K562 (cell line): ENCODE results near the gene ADIPOR2. TPM values are rescaled to one million over a fixed set of nuclear protein-coding genes. Genes with fewer than 3 reads are reported as not detected.

ENCODE experiments used
- ATAC-seq: fragments of 200-7000 bp; cut with Tn5 transposase; 3 replicates; pipeline ENCODE4 v1.9.1; 2020; ENCODE audit warnings: moderate library complexity
- BruUV-seq: library from RNA; stranded (reverse); fragments of 400-500 nt; replicated peaks from 2 replicates; lab custom pipeline; 2021; lab: Mats Ljungman, UMichigan
- CTCF ChIA-PET: fragments of 300-600 bp; formaldehyde crosslinking; extraction: SDS; loops from one replicate; lab custom pipeline; 2021; ENCODE audit warnings: low intra/inter-chr PET ratio; lab: Yijun Ruan, JAX
- POLR2A ChIA-PET: fragments of 300-600, 350-650 bp; sonication (Branson Sonifier 250); formaldehyde crosslinking; extraction: SDS; loops from one replicate; lab custom pipeline; 2021; ENCODE audit warnings: antibody characterized with exemption, inconsistent platforms; lab: Yijun Ruan, JAX
- DNase-seq, 4 experiments: peaks; one replicate each; pipeline versions ENCODE4 v3.0.0 to v3.0.0-alpha.2; 2011 to 2018; ENCODE audit warnings: low spot score in 3 of 4, mixed read lengths in 3 of 4; ENCODE audit errors: extremely low read depth in 1 of 4
- FAIRE-seq: peaks from 2 replicates; lab custom pipeline; 2011; peaks lifted over from hg19 to GRCh38; lab: Jason Lieb, UNC
- H2AFZ ChIP-seq: 2 replicates; pipeline ENCODE4 v1.6.0; 2011; ENCODE audit warnings: low read depth, low read length, control low read depth, inconsistent platforms
- H3K27ac ChIP-seq: fragments of 200-600 bp; 3 replicates; pipeline ENCODE4 v1.8.0; 2011; ENCODE audit warnings: low read depth, mild to moderate bottlenecking, control low read depth, inconsistent platforms, low read length, moderate library complexity, mixed read lengths; ENCODE audit errors: extremely low read depth
- H3K27me3 ChIP-seq, 2 experiments: fragments of 300-600 bp in 1 of 2; 2 replicates in 1 of 2; 3 replicates in 1 of 2; pipeline versions ENCODE4 v1.6.0 to v1.8.0; 2011; ENCODE audit warnings: inconsistent platforms in 2 of 2, low read length in 2 of 2, mild to moderate bottlenecking in 1 of 2, mixed read lengths in 1 of 2, moderate library complexity in 1 of 2; ENCODE audit not compliant: control insufficient read depth in 2 of 2, insufficient read depth in 2 of 2
- H3K36me3 ChIP-seq: fragments of 300-600 bp; 3 replicates; pipeline ENCODE4 v1.8.0; 2011; ENCODE audit warnings: mild to moderate bottlenecking, low read length, inconsistent platforms; ENCODE audit not compliant: control insufficient read depth, insufficient read depth
- H3K4me1 ChIP-seq, 2 experiments: fragments of 200-600 bp in 1 of 2; replicated peaks in 1 of 2; 2 replicates in 1 of 2; 3 replicates in 1 of 2; pipeline versions ENCODE4 v1.5.1 to v1.8.0; 2011; ENCODE audit warnings: inconsistent platforms in 2 of 2, low read length in 2 of 2, mild to moderate bottlenecking in 1 of 2, mixed read lengths in 1 of 2, moderate library complexity in 1 of 2; ENCODE audit not compliant: control insufficient read depth in 2 of 2, insufficient read depth in 2 of 2
- H3K4me2 ChIP-seq: 2 replicates; pipeline ENCODE4 v1.6.1; 2011; ENCODE audit warnings: low read length, control low read depth, inconsistent platforms, mixed read lengths; ENCODE audit not compliant: insufficient read depth
- H3K4me3 ChIP-seq: fragments of 200-600 bp; sonication (generic), shearing (Covaris generic); 2 replicates; pipeline ENCODE4 v1.5.1; 2016; ENCODE audit warnings: control low read depth, inconsistent platforms
- H3K79me2 ChIP-seq: fragments of 200-600 bp; 3 replicates; pipeline ENCODE4 v1.8.0; 2011; ENCODE audit warnings: low read length, inconsistent platforms; ENCODE audit not compliant: control insufficient read depth, insufficient read depth
- H3K9ac ChIP-seq, 2 experiments: 2 replicates each; pipeline versions ENCODE4 v1.6.0 to v1.6.1; 2011; ENCODE audit warnings: low read depth in 2 of 2, low read length in 2 of 2, control low read depth in 1 of 2, inconsistent platforms in 1 of 2, mild to moderate bottlenecking in 1 of 2, mixed read lengths in 1 of 2; ENCODE audit not compliant: insufficient read depth in 1 of 2
- H3K9me1 ChIP-seq: one replicate; pipeline ENCODE4 v1.6.0; 2011; ENCODE audit warnings: inconsistent platforms, mild to moderate bottlenecking, low read length, moderate library complexity; ENCODE audit not compliant: control insufficient read depth, insufficient read depth
- H3K9me3 ChIP-seq: replicated peaks from 2 replicates; pipeline ENCODE4 v1.5.1; 2011; ENCODE audit warnings: low read depth, low read length, inconsistent platforms; ENCODE audit not compliant: control insufficient read depth, insufficient read depth
- H4K20me1 ChIP-seq: replicated peaks from 2 replicates; pipeline ENCODE4 v1.6.1; 2011; ENCODE audit warnings: low read length, inconsistent platforms, mixed read lengths; ENCODE audit not compliant: control insufficient read depth, insufficient read depth
- ATF7 ChIP-seq: fragments of 450-650 bp; IDR thresholded peaks from 2 replicates; pipeline ENCODE4 v1.7.1; 2014; ENCODE audit warnings: mild to moderate bottlenecking, moderate library complexity
- C11orf30 ChIP-seq: fragments of 450-650 bp; IDR thresholded peaks from 2 replicates; pipeline ENCODE4 v1.6.1; 2016; ENCODE audit warnings: low read depth, mild to moderate bottlenecking
- CCNT2 ChIP-seq: IDR thresholded peaks from 2 replicates; pipeline ENCODE4 v1.6.1; 2011; ENCODE audit warnings: borderline replicate concordance, low read depth, mild to moderate bottlenecking, moderate library complexity, mixed read lengths, low read length; ENCODE audit not compliant: insufficient read length; ENCODE audit errors: extremely low read depth
- CEBPB ChIP-seq: fragments of 450-650 bp; IDR thresholded peaks from 2 replicates; pipeline ENCODE4 v1.6.1; 2016; ENCODE audit warnings: missing genetic modification characterization, missing compliant biosample characterization
- CEBPG ChIP-seq, 3 experiments: fragments of 200-800 bp in 1 of 3; sonication (Bioruptor generic) in 1 of 3; sonication (generic) in 1 of 3; formaldehyde crosslinking in 1 of 3; IDR thresholded peaks in 2 of 3; conservative IDR thresholded peaks in 1 of 3; 2 replicates each; pipeline versions ENCODE4 v1.6.1 to v1.8.0; 2016 to 2022; ENCODE audit warnings: missing compliant biosample characterization in 2 of 3, missing genetic modification characterization in 2 of 3, mild to moderate bottlenecking in 1 of 3, missing genetic modification reagents in 1 of 3
- CXXC5 ChIP-seq: fragments of 250-450 bp; sonication (Bioruptor Pico); IDR thresholded peaks from 2 replicates; pipeline ENCODE4 v1.8.0; 2022; ENCODE audit warnings: inconsistent platforms, mild to moderate bottlenecking, moderate library complexity
- ELF1 ChIP-seq: fragments of 200-800 bp; sonication (Bioruptor generic); IDR thresholded peaks from 2 replicates; pipeline ENCODE4 v1.6.1; 2016; ENCODE audit warnings: missing genetic modification characterization, missing compliant biosample characterization
- EWSR1 ChIP-seq: fragments of 450-650 bp; IDR thresholded peaks from 2 replicates; pipeline ENCODE4 v1.6.1; 2018; ENCODE audit warnings: borderline replicate concordance, mild to moderate bottlenecking, low read depth, moderate library complexity; ENCODE audit not compliant: partially characterized antibody
- FOXP1 ChIP-seq: sonication (generic); formaldehyde crosslinking; IDR thresholded peaks from 2 replicates; pipeline ENCODE4 v1.8.0; 2022; ENCODE audit warnings: mild to moderate bottlenecking, missing genetic modification reagents
- JUNB ChIP-seq: fragments of 450-650 bp; formaldehyde crosslinking; conservative IDR thresholded peaks from 2 replicates; pipeline ENCODE4 v1.4.0; 2020; ENCODE audit warnings: mild to moderate bottlenecking
- NFATC3 ChIP-seq: fragments of 450-650 bp; IDR thresholded peaks from 2 replicates; pipeline ENCODE4 v1.6.1; 2017; ENCODE audit warnings: mild to moderate bottlenecking
- NFE2L1 ChIP-seq: fragments of 450-650 bp; IDR thresholded peaks from 2 replicates; pipeline ENCODE4 v1.6.1; 2016; ENCODE audit warnings: missing genetic modification characterization, low read depth, mild to moderate bottlenecking, missing compliant biosample characterization, moderate library complexity, borderline replicate concordance
- PHF21A ChIP-seq: fragments of 450-650 bp; IDR thresholded peaks from 2 replicates; pipeline ENCODE4 v1.6.1; 2017; ENCODE audit warnings: low read depth, borderline replicate concordance
- PML ChIP-seq: IDR thresholded peaks from 2 replicates; pipeline ENCODE4 v1.6.1; 2012; ENCODE audit warnings: low read length, inconsistent platforms
- PTRF ChIP-seq: fragments of 450-650 bp; IDR thresholded peaks from 2 replicates; pipeline ENCODE4 v1.6.1; 2016; ENCODE audit warnings: mild to moderate bottlenecking, missing genetic modification characterization, missing compliant biosample characterization
- RFX1 ChIP-seq: fragments of 450-650 bp; IDR thresholded peaks from 2 replicates; pipeline ENCODE4 v1.6.1; 2016; ENCODE audit warnings: mild to moderate bottlenecking, moderate library complexity
- SIN3B ChIP-seq: fragments of 450-650 bp; IDR thresholded peaks from 2 replicates; pipeline ENCODE4 v1.6.1; 2017; ENCODE audit warnings: low read depth, mild to moderate bottlenecking, moderate library complexity
- SLC30A9 ChIP-seq: fragments of 250-450 bp; sonication (Bioruptor Pico); IDR thresholded peaks from 2 replicates; pipeline ENCODE4 v1.8.0; 2022; ENCODE audit warnings: mild to moderate bottlenecking, moderate library complexity
- TCF7L2 ChIP-seq: fragments of 150-350 bp; IDR thresholded peaks from 2 replicates; pipeline ENCODE4 v1.6.1; 2016; ENCODE audit warnings: low read depth, mild to moderate bottlenecking, low read length, moderate library complexity
- WGBS: fragments of 100-300 bp; shearing (Covaris generic); methylation state at CpG from one replicate; pipeline ENCODE4 v1.1.6; 2016; ENCODE audit warnings: low coverage, mixed read lengths; ENCODE audit not compliant: insufficient coverage; ENCODE audit errors: missing lambda C conversion rate; 5-methylcytosine and 5-hydroxymethylcytosine counted together
- in situ Hi-C: fragments of 300-500 bp; cut with MboI; formaldehyde crosslinking; loops from 4 replicates; pipeline ENCODE4 v1.15.0; 2018; ENCODE audit warnings: inconsistent platforms, mixed read lengths
- intact Hi-C: fragments of 100-400 bp; cut with micrococcal nuclease; formaldehyde crosslinking; loops from 2 replicates; pipeline ENCODE4 v1.14.2; 2022
- polyA plus RNA-seq, 8 experiments: library from polyadenylated mRNA; depleted of rRNA in 4 of 8; stranded (reverse) in 5 of 8; unstranded in 3 of 8; fragments of >200 nt; fragmentation: Nextera tagmentation in 2 of 8; fragmentation: Illumina TruSeq in 1 of 8; extraction: Ambion mirVana in 2 of 8; extraction: Trizol in 1 of 8; gene quantifications; 2 replicates each; pipeline versions ENCODE4 v1.2.1 to v1.2.3, GENCODE V29; 2011 to 2014; ENCODE audit warnings: inconsistent platforms in 1 of 8, missing spikeins in 1 of 8
- total RNA-seq, 7 experiments: library from RNA; depleted of rRNA in 6 of 7; stranded (reverse); fragments of >200 nt in 6 of 7; fragmentation: Illumina TruSeq in 2 of 7; extraction: Trizol in 2 of 7; gene quantifications; 2 replicates each; pipeline versions ENCODE4 v1.2.1 to v1.2.3, GENCODE V29; 2011 to 2021; ENCODE audit warnings: low replicate concordance in 1 of 7
- TF ChIP-seq, protein P1 (sequence below), 2 experiments: fragments of 450-650 bp in 1 of 2; sonication (generic) in 1 of 2; formaldehyde crosslinking in 1 of 2; IDR thresholded peaks in 1 of 2; conservative IDR thresholded peaks in 1 of 2; 2 replicates each; pipeline versions ENCODE4 v1.6.1 to v1.8.1; 2016 to 2023; ENCODE audit warnings: mild to moderate bottlenecking in 2 of 2, moderate library complexity in 2 of 2, inconsistent platforms in 1 of 2, missing genetic modification reagents in 1 of 2

Gene ADIPOR2
- total and polyA plus RNA-seq, 9 of the 15 experiments (the other 6 are each of a cell fraction or from before 2014, with no cell fraction given), result 10.9 to 63.5 (median 46.0) TPM

DNA sequence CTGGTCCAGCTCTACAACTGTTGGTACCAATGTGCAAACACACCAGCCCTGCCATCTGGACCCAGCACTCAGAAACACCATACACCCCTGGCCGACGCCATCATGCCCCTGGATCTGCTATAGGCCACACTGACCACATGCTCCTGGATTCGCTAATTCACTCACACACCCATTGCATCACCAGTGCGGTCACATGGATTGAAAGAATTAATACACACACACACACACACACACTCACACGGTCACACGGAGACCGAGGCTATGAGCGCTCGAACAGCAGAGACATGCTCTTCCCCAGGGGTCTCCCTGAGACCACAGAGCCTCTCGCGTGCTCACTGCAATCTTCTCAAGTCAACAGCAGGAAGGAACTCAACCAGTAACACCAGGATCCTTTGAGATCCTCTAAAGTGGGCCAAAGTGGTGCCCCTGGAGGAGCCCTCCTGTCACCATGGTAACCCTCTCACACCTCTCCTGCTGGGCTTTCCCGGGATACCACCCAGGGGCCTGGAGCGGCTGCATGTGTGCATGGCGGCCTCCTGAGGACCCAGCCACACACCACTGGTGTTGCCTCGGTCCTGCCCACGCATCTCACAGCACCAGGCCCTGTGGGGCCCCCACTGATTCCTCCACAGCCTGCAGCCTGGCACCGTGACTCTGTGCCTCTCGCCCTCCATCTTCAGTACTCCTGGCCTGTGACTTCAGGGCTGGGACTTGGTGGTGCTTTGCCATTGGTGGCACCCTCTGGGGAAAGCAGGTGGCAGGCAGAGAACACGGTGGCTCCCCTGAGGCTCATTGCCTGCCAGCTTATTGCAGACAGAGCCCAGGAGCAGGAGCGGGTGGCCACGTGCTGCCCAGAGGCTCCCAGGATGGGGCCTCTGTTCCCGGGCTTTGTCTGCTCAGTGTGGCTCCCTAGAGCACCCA is 144.6 kb downstream of the ADIPOR2 start:
- H3K9me1 ChIP-seq, result no peaks in the 10 kb centered on the region
- intact Hi-C loops (no loop called here), in situ Hi-C loops (no loop called here)
- peaks cover 0 to 14% of the 10 kb centered on the region in 2 experiments; a peak in 1 of 5 replicates for H3K4me1 ChIP-seq
- H2AFZ ChIP-seq, result no peak overlapping the region
- H3K79me2 ChIP-seq, result no peaks in the 10 kb centered on the region
- no peak for DNase-seq
- H3K27me3 ChIP-seq, result peaks cover 20 to 77% of the 10 kb centered on the region in 2 experiments
- no peak for ATAC-seq
- ChIA-PET POLR2A (interaction anchor here (0.7 kb wide), 1 partner anchor 15 kb away, joined by 3 read pairs; the partner anchor contains the start of gene LRTM2), CTCF (no interaction called here)
- no peak for FAIRE-seq
- no peak overlapping the region for H3K9ac ChIP-seq
- no peak overlapping the region for H3K4me3 ChIP-seq
- no peak overlapping the region for H3K27ac ChIP-seq
- no peaks in the 10 kb centered on the region for H3K36me3 ChIP-seq
- 0 out of 2 replicates have a peak, but pooled peaks cover 7% of the 10 kb centered on the region for H4K20me1 ChIP-seq
- 1% methylated on average over 14 of the region's 22 CpGs for WGBS
- BruUV-seq, result no TSS peak
- H3K4me2 ChIP-seq, result no peak overlapping the region
- no peaks in the 10 kb centered on the region for H3K9me3 ChIP-seq
- no peak for TF ChIP-seq PHF21A
- TF ChIP-seq, protein P1, sequence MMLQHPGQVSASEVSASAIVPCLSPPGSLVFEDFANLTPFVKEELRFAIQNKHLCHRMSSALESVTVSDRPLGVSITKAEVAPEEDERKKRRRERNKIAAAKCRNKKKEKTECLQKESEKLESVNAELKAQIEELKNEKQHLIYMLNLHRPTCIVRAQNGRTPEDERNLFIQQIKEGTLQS (IDR thresholded peaks at IDR 0.05), result peak; percentile 32; the same call in 1 of the 2 replicates
- TF ChIP-seq, protein P1 (CRISPR knock-in tag; conservative IDR thresholded peaks at IDR 0.05), result no peak
- no peak for TF ChIP-seq ATF7
- no peak for TF ChIP-seq CEBPG (CRISPR knock-in tag; IDR thresholded peaks at IDR 0.05)
- 0 out of 4 replicates have a peak, but pooled peaks of 1 of the 2 experiments have one; percentile 15 for TF ChIP-seq CEBPG (tag; conservative IDR thresholded peaks at IDR 0.05 in 1 of 2, IDR thresholded peaks at IDR 0.05 in 1 of 2)
- TF ChIP-seq PML, result no peak
- TF ChIP-seq NFATC3, result no peak
- no peak for TF ChIP-seq PTRF (tag)
- no peak for TF ChIP-seq TCF7L2
- no peak for TF ChIP-seq JUNB
- TF ChIP-seq NFE2L1 (tag), result no peak
- no peak for TF ChIP-seq CCNT2
- no peak for TF ChIP-seq EWSR1
- TF ChIP-seq CXXC5 (CRISPR knock-in tag), result no peak
- TF ChIP-seq SLC30A9 (CRISPR knock-in tag), result no peak
- no peak for TF ChIP-seq SIN3B
- no peak for TF ChIP-seq FOXP1
- no peak for TF ChIP-seq CEBPB (tag)
- TF ChIP-seq RFX1, result peak; percentile 54
- TF ChIP-seq ELF1 (tag), result no peak
- no peak for TF ChIP-seq C11orf30
